HG03039 (cell line): Measurements from ENCODE around the gene PET100.

Experiments
- ATAC-seq: cut with Tn5 transposase; IDR thresholded peaks from one replicate; pipeline ENCODE4 v1.9.1; 2021; ENCODE audit warnings: mild to moderate bottlenecking, moderate library complexity; ENCODE audit not compliant: unreplicated experiment

PET100 gene

GRCh38 chr19:7629347-7630054 lies at the start of gene PET100, which contains the start of gene XAB2:
PET100 (plus strand) TSS chr19:7629793; CDS start chr19:7629834, 41 bp downstream.
XAB2 (minus strand) TSS chr19:7629545; CDS start chr19:7629527, 18 bp downstream.
- ATAC-seq: peak; percentile 69

DNA sequence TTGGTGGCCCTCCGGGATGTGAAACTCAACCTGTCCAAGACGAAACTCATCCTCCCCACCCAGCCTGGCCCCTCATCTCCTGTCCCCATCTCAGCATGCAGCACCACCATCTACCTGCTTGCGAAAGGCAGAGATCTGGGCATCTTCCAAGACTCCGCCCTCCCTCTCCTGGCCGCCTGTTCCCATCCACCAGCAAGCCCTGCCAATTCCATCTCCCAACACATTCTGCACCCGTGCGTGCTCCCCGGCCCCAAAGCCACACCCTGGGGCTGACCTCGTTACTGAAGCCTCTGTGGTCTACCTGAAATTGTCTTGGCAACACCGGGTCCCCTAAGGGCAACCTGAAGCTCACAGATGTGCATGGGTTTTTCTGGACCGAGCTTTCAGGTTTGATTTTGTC lies 47.1 kb upstream of the PET100 start:
- no peak for ATAC-seq

- no peak for ATAC-seq
Measured at GRCh38 chr19:7589822-7590221, 39.8 kb upstream of the PET100 start.

DNA sequence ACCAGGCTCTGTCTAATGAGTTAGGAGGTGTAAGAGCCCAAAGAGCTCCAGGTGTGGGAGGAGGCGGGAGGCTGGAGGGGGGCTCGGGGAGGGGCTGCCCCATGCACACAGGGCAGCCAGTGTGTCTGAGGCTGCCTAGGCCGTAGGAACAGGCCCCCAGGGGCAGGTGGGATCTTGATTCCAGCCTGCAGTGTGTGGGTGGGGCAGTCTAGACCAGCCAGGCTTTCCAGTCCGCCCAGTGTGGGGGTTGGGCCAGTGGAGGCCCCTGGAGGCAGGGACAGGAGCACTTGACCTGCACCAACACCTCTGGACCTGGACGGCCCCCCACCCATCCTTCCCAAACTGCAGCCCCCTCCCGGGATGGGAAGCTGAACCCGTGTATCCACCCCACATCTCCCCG lies 39.3 kb upstream of the PET100 start:
- ATAC-seq: no peak

DNA sequence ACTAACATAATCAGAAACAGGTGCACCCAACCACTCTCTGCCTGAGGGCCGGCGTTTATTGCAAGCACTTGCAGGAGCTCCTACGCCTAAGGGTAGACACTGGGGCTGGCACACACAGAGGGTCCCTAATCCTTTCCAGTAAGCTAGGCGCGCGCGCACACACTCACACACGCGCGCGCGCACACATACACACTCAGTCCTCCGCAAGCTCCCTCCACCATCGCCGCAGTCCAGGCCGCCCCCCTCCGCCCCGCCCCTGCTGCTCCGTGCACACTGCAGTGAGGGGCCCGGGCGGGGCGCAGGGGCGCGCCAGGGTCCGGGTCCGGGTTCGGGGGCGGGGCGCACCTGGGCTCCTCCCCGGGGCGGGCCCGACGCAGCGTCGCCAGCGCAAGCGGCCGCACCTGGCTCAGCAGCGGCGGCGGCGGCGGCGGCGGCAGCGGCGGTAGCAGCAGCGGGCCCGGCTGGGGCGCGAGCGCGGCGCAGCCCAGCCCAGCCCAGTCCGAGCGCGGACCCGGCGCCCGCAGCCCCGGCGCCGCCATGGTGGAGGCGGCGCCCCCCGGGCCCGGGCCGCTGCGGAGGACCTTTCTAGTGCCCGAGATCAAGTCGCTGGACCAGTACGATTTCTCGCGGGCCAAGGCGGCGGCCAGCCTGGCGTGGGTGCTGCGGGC lies 34.0 kb upstream of the PET100 start, which contains the start of gene CAMSAP3:
TSS of gene CAMSAP3 (plus strand) at position 398 of the 668 bp plus-strand sequence. CDS start at position 538, 140 bp downstream.
- no peak for ATAC-seq

DNA sequence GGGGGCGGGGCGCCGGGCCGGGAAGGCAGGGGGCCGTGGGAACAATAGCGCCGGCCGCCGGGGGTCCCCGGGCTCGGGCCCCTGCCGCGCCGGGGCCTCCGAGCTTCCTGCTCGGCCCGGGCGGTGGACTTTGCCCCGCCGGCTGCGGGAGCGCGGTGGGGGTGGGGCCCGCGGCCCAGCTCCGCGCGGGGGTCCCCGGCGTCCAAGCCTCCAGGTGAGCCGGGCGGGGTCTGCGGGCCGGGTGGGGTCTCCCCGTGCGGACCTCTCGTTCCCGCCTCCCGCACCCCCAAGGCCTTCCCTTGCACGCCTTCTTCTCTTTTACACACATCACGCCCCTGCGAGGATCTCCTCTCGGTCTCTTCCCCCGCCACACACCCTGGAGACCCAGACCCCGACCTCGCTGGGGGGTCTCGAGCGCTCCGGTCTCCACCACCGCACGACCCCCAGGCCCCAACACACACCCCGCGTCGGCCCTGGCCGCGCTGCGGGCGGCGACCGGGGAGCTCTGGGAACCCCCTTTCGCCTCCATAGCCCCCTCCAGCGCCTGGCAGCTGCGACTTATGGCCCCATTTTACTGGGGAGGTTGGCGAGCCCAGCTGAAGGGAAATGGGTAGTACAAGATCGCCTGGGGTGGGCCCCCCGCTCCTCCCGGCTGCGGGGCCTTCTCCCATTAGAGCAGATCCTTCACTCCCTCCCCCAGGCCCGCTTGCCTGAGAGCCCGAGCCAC lies 33.2 kb upstream of the PET100 start:
- ATAC-seq: no peak

DNA sequence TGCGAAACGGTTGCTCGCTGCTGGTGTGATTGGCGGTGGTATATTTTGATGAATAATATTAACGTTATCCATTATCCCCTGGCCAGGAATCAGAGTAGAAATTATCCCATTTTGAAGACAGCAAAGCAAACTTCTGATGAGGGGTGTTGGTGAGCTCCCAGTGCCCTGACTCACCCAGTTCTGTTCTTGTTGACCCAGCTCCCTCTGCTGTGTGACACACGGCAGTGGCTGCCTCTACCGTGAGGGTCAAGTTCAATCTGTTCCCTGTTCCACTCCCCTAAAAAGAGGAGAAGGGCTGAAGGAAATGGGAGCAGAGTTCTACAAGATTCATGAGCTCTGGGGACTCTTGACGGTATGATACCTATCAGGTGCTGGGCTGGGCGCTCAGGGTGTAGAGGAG lies 31.9 kb upstream of the PET100 start:
- no peak for ATAC-seq

DNA sequence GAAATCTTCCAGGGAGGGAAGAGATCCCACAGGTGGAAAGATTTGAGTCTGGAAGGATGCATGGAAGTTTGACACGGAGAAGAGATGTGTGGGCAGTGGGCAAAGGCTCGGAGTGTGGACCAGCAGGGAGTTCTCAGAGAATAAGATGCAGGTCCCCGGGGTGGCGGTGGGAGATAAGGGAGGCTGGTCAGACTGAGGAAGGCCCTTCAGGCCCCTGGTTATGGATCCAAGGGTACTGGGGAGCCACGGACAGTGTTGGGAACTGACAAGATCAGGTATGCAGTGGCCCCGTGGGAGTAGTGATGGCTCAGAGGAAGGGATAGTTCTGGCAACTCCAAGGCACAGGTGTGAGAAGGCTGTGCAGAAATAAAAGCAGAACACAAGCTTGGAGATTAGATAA lies 31.4 kb upstream of the PET100 start:
- no peak for ATAC-seq

- ATAC-seq: no peak
Measured at GRCh38 chr19:7600721-7601120, 28.9 kb upstream of the PET100 start.

DNA sequence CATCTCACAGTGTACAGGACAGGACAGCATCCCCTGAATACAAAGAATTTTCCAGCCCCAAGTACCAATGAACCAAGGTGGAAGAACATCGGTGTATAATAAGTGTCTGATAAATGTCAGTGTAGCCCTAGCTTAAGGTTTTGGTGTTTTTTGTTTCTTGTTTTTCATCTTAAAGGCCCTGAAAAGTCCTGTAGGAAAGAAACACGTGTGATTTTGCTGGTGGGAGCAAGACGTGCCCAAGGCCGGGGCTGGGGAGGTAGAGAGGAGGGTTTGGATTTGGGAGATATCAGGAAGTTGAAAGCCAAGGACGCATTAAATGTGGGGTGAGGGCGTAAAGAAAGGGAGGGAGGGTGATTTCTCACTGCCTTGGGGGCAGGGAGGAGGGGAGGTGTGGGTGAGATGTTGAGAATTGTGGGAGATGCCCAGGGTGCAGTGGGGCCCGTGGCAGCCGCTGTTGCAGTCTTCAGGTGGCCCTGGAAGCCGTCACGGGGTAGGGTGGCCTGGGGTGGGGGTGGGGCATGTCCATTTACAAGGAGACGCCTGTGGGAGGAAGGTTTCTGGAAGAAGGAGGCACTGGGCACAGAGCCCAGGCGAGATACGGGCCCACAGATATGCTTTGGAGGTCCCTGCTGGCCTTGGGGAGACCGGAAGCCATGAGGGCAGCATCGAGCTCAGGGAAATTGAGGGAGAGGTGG lies 27.2 kb upstream of the PET100 start:
- ATAC-seq: no peak

- no peak for ATAC-seq
Measured at GRCh38 chr19:7602935-7603497, 26.6 kb upstream of the PET100 start.

- no peak for ATAC-seq
Measured at GRCh38 chr19:7603919-7604318, 25.7 kb upstream of the PET100 start.

DNA sequence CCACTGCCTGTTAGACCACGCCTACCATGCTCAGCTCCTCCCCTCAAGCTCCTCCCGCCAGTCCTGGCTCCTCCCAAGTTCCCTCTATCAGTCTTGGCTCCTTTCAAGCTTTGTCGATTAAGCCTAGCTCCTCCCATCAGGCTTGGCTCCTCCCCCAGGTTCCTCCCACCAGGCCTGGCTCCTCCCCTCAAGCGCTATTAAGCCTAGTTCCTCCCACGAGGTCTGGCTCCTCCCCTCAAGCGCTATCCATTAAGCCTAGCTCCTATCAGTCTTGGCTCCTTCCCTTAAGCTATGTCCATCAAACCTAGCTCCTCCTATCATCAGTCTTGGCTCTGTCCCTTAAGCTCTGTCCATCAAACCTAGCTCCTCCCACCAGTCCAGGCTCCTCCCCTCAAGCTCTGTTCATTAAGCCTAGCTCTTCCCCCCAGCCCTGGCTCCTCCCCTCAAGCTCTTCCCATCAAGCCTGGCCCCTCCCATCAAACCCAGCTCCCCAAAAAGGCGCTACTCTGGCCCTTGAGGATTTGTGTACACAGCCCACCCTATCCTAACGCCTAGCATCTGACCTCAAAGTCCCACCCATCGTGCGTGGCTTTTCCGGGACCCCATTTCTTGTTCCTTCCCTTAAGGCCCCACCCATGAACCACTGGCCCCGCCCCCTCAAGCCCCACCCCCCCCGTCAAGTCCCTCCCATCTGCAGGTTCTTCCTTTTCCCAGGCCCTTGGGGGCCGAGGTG lies 23.9 kb upstream of the PET100 start:
- no peak for ATAC-seq

GRCh38 chr19:7606289-7606688 lies 23.3 kb upstream of the PET100 start:
- ATAC-seq: no peak

DNA sequence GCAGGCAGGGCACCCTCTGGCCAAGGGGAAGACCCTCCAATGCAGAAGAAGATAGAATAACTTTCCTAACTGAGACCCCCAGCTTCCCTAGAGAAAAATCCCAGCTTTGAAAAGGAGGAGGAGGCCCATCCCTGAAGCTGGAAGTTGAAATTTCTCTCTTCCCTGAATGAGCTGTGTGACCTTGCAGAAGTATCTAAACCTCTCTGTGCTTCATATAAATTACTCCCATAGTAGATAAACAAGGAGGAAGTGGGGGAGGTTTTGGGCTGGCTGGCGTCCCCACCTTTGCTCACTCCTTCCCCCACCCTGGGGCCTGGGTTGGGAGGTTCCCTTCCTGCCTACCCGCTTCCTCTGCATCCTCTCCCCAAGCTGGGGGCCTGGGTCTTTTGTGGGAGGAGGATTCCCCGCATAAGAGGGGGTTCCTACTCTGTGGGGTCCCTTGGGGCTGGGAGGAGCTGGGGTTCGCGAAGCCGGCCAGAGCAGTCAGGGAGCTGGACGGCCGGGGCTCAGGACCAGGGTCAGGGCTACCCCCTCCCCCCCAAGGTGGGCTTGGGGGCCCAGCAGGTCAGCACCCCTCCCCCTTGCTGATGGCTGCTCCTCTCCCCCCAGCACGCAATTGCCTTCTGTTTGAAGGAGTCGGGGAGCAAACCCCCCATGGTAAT lies 22.2 kb upstream of the PET100 start:
- ATAC-seq: no peak

DNA sequence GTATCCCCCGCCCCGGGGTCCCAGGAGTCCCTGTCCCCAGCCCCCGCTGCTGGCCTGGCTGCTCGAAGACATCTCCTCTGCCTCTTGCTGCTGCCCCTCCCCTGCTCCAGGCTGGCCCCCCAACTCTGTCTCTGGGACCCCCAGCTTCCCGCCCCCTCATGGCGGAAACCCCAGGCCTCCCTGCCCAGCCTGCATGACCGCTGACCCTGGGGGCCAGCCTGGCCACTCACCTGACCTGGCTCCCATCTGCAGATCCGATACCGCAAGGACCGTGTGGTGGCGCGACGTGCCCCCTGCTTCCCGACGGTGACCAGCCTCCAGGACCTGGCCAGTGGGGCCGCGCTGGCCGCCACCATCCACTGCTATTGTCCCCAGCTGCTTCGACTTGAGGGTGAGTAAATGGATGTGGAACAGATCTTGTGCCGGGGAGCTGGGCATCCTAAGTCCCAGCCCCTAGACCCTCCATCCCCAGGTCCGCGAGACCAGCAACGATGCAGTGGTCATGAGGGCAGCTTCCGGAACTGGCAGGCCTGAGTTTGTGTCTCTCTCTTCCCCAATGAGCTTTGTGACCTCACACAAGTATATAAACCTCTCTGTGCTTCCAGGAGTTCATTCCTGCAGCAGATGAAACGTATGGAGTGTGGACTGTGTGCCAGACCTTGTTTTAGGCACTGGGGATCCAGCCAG lies 21.6 kb upstream of the PET100 start:
- no peak for ATAC-seq

GRCh38 chr19:7610491-7611240 lies 18.9 kb upstream of the PET100 start:
- no peak for ATAC-seq

DNA sequence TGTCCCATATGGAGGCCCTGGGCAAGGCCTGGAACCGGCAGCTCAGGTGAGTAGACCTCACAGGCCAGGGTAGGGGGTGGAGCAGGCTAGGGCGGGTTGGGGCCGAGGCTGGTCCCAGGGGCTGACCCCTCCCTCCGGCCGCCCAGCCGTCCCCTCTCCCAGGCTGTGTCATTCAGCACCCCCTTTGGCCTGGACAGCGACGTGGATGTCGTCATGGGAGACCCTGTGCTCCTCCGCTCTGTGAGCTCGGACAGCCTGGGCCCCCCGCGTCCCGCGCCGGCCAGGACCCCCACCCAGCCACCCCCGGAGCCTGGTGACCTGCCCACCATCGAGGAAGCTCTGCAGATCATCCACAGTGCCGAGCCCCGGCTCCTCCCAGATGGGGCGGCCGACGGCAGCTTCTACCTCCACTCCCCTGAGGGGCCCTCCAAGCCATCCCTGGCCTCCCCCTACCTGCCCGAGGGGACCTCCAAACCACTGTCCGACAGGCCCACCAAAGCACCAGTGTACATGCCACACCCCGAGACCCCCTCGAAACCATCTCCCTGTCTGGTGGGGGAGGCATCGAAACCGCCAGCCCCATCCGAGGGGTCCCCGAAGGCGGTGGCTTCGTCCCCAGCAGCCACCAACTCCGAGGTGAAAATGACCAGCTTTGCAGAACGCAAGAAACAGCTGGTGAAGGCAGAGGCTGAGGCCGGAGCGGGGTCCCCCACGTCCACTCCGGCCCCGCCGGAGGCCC lies 17.9 kb upstream of the PET100 start:
- no peak for ATAC-seq
